ENCODE results near the gene GNA12. TPM values are rescaled to one million over a fixed set of nuclear protein-coding genes. Genes with fewer than 3 reads are reported as not detected.

GNA12 gene
- total and polyA plus RNA-seq, 10 donors: 12.3 to 64.2 (median 32.4) TPM

DNA sequence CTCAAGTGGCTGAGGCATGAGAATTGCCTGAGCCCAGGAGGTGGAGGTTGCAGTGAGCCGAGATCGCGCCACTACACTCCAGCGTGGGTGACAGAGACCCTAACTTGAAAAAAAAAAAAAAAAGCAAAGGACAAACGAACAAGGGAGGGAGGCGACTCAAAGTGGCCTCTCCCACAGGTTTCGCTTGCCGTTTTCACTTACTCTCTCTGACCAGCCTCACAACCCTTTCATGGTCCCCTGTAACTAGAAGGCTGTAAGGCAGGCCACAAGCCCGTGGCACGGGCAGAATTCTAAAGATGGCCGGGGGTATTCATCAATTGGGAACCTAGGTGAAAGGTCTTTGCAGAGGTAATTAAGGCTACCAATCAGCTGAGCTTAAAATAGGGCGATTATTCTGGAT, 25.5 kb downstream of the GNA12 start:
- H3K4me3 ChIP-seq: no peak overlapping the region
- WGBS, 5 donors: 78 to 95% (median 91%) methylated on average over 12 of the region's 12 CpGs
- peaks cover 32 to 79% (median 46%) of the 10 kb centered on the region in 6 donors for H3K4me1 ChIP-seq
- H3K27ac ChIP-seq: no peak overlapping the region
- no peak for DNase-seq
- no peaks in the 10 kb centered on the region for H3K9me3 ChIP-seq
- intact Hi-C loops (cut with DNase I; ENCODE audit: low total_unique reads): no loop called here
- H3K27me3 ChIP-seq (replicated peaks in 1 of 7): no peaks in the 10 kb centered on the region
- peaks cover 0 to 8% (median 0%) of the 10 kb centered on the region in 6 donors for H3K36me3 ChIP-seq
- TF ChIP-seq POLR2AphosphoS5 (IDR thresholded peaks at IDR 0.05): no peak
- TF ChIP-seq, protein P1, sequence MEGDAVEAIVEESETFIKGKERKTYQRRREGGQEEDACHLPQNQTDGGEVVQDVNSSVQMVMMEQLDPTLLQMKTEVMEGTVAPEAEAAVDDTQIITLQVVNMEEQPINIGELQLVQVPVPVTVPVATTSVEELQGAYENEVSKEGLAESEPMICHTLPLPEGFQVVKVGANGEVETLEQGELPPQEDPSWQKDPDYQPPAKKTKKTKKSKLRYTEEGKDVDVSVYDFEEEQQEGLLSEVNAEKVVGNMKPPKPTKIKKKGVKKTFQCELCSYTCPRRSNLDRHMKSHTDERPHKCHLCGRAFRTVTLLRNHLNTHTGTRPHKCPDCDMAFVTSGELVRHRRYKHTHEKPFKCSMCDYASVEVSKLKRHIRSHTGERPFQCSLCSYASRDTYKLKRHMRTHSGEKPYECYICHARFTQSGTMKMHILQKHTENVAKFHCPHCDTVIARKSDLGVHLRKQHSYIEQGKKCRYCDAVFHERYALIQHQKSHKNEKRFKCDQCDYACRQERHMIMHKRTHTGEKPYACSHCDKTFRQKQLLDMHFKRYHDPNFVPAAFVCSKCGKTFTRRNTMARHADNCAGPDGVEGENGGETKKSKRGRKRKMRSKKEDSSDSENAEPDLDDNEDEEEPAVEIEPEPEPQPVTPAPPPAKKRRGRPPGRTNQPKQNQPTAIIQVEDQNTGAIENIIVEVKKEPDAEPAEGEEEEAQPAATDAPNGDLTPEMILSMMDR (IDR thresholded peaks at IDR 0.05 in 8 of 11, conservative IDR thresholded peaks at IDR 0.05 in 3 of 11): no peak
- TF ChIP-seq POLR2A (IDR thresholded peaks at IDR 0.05): no peak

DNA sequence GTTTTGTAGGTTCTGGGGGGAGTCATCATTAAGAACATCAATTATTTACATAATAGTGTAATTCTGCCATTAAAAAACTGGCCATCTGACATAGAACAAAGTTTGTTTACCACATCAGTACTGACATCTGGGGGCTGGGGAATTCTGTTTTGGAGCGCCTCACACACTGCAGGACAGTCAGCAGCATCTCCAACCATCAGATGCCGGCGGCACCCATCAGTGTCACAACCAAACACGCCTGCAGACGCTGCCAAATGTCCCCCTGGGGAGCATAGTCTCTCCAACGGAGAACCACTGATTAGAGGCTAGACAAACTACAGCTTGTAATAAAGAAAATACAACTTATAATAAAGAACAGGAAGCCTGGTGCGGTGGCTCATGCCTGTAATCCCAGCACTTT, 26.0 kb downstream of the GNA12 start:
- 90 to 96% (median 92%) methylated on average over 7 of the region's 7 CpGs for WGBS, 5 donors
- H3K4me1 ChIP-seq: peaks cover 29 to 79% (median 43%) of the 10 kb centered on the region in 6 donors
- no peak overlapping the region for H3K4me3 ChIP-seq
- DNase-seq: no peak
- H3K27me3 ChIP-seq (replicated peaks in 1 of 7): no peaks in the 10 kb centered on the region
- H3K36me3 ChIP-seq: peaks cover 0 to 9% (median 0%) of the 10 kb centered on the region in 6 donors
- TF ChIP-seq, protein P1 (IDR thresholded peaks at IDR 0.05 in 8 of 11, conservative IDR thresholded peaks at IDR 0.05 in 3 of 11): no peak
- TF ChIP-seq POLR2AphosphoS5 (IDR thresholded peaks at IDR 0.05) (no peak), POLR2A (IDR thresholded peaks at IDR 0.05) (no peak)
- H3K9me3 ChIP-seq: no peaks in the 10 kb centered on the region
- no peak overlapping the region for H3K27ac ChIP-seq
- intact Hi-C loops (cut with DNase I; ENCODE audit: low total_unique reads): no loop called here

DNA sequence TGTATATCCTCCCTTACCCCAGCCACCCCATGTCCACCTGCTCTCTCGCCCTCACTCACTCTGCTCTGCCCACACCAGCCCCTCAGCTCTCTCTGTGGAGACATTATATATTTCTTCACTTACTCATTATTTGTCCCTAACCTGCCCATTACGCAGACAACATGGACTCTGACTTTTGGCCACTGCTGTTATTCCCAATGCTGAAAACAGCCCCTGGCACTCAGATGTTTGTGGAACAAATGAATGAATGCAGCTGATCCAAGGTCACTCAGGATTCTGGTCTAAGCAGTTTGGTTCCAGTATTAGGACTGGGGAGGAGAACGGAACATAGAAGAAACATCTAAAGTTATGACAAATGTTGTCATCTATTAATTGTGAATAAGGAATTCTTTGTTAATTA, 26.7 kb downstream of the GNA12 start:
- no peak for TF ChIP-seq POLR2A (IDR thresholded peaks at IDR 0.05)
- TF ChIP-seq POLR2AphosphoS5 (IDR thresholded peaks at IDR 0.05): no peak
- TF ChIP-seq, protein P1 (IDR thresholded peaks at IDR 0.05 in 8 of 11, conservative IDR thresholded peaks at IDR 0.05 in 3 of 11): no peak
- H3K4me3 ChIP-seq: no peak overlapping the region
- H3K4me1 ChIP-seq: peaks cover 24 to 78% (median 41%) of the 10 kb centered on the region in 6 donors
- H3K9me3 ChIP-seq: no peaks in the 10 kb centered on the region
- H3K36me3 ChIP-seq: peaks cover 0 to 9% (median 0%) of the 10 kb centered on the region in 6 donors
- no peaks in the 10 kb centered on the region for H3K27me3 ChIP-seq (replicated peaks in 1 of 7)
- no peak for DNase-seq
- H3K27ac ChIP-seq: no peak overlapping the region
- intact Hi-C loops (cut with DNase I; ENCODE audit: low total_unique reads): no loop called here
- WGBS, 5 donors: 74 to 97% (median 88%) methylated on average over 3 of the region's 3 CpGs

- Histone ChIP-seq H3K36me3 (peaks cover 0 to 9% (median 0%) of the 10 kb centered on the region in 6 donors), H3K27me3 (replicated peaks in 1 of 7) (no peaks in the 10 kb centered on the region), H3K27ac (no peak overlapping the region), H3K9me3 (no peaks in the 10 kb centered on the region), H3K4me3 (no peak overlapping the region), H3K4me1 (peaks cover 10 to 77% (median 32%) of the 10 kb centered on the region in 6 donors)
- intact Hi-C loops (cut with DNase I; ENCODE audit: low total_unique reads): no loop called here
- DNase-seq: no peak
- TF ChIP-seq POLR2A (IDR thresholded peaks at IDR 0.05) (no peak), POLR2AphosphoS5 (IDR thresholded peaks at IDR 0.05) (no peak)
- TF ChIP-seq, protein P1 (IDR thresholded peaks at IDR 0.05 in 8 of 11, conservative IDR thresholded peaks at IDR 0.05 in 3 of 11): no peak
- WGBS, 5 donors: 85 to 94% (median 92%) methylated on average over 16 of the region's 16 CpGs
Measured at GRCh38 chr7:2815875-2816245, 28.2 kb downstream of the GNA12 start.

Data from spleen (tissue), 11 donors.